CD14-positive monocyte (primary cell): Measurements from ENCODE around the gene ICAM2. TPM values are rescaled to one million over a fixed set of nuclear protein-coding genes. Genes with fewer than 3 reads are reported as not detected.
A peak's percentile ranks its signal among the peaks of the same experiment; 100 is the strongest.

Source experiments
- DNase-seq, 3 donors: peaks; one replicate each; pipeline ENCODE4 v3.0.0-alpha.2; 2011 to 2022
- H2AFZ ChIP-seq: 2 replicates; pipeline ENCODE4 v1.6.0; 2012; ENCODE audit warnings: mild to moderate bottlenecking, low read depth, low read length, inconsistent platforms; ENCODE audit not compliant: insufficient read depth, poor library complexity, severe bottlenecking
- H3K27ac ChIP-seq, 2 donors: 1 replicate in 1 of 2; 2 replicates in 1 of 2; pipeline ENCODE4 v1.5.1; 2012 to 2013; ENCODE audit warnings: low read length in 2 of 2, control low read depth in 1 of 2, inconsistent platforms in 1 of 2, low read depth in 1 of 2, mild to moderate bottlenecking in 1 of 2
- H3K27me3 ChIP-seq, 2 donors: one replicate each; pipeline versions ENCODE4 v1.6.0 to v1.6.1; 2011 to 2013; ENCODE audit warnings: low read length in 2 of 2; ENCODE audit not compliant: control insufficient read depth in 2 of 2, insufficient read depth in 2 of 2
- H3K36me3 ChIP-seq, 2 donors: replicated peaks in 1 of 2; 1 replicate in 1 of 2; 2 replicates in 1 of 2; pipeline versions ENCODE4 v1.5.1 to v1.6.1; 2012 to 2013; ENCODE audit warnings: low read length in 2 of 2, control low read depth in 1 of 2, inconsistent platforms in 1 of 2, mild to moderate bottlenecking in 1 of 2; ENCODE audit not compliant: insufficient read depth in 2 of 2, control insufficient read depth in 1 of 2
- H3K4me1 ChIP-seq, 2 donors: 1 replicate in 1 of 2; 2 replicates in 1 of 2; pipeline versions ENCODE4 v1.5.1 to v1.6.1; 2012 to 2013; ENCODE audit warnings: low read length in 2 of 2, control low read depth in 1 of 2, inconsistent platforms in 1 of 2, mild to moderate bottlenecking in 1 of 2, moderate library complexity in 1 of 2; ENCODE audit not compliant: insufficient read depth in 2 of 2, control insufficient read depth in 1 of 2
- H3K4me2 ChIP-seq: replicated peaks from 2 replicates; pipeline ENCODE3; 2012; ENCODE audit warnings: low read length, moderate library complexity, mild to moderate bottlenecking; ENCODE audit not compliant: poor library complexity, severe bottlenecking; ENCODE audit errors: extremely low read depth
- H3K4me3 ChIP-seq, 3 experiments: fragments of 200-600 bp in 1 of 3; sonication (generic) in 1 of 3; replicated peaks in 1 of 3; 1 replicate in 2 of 3; 2 replicates in 1 of 3; pipeline ENCODE4 v1.5.1; 2011 to 2013; ENCODE audit warnings: low read length in 3 of 3, mild to moderate bottlenecking in 3 of 3, control low read depth in 2 of 3, low read depth in 2 of 3, inconsistent platforms in 1 of 3, moderate library complexity in 1 of 3
- H3K79me2 ChIP-seq: 2 replicates; pipeline ENCODE4 v1.6.0; 2012; ENCODE audit warnings: mild to moderate bottlenecking, control low read depth, inconsistent platforms, low read length, moderate library complexity; ENCODE audit not compliant: insufficient read depth
- H3K9ac ChIP-seq: 2 replicates; pipeline ENCODE4 v1.6.0; 2017; ENCODE audit warnings: low read length, mild to moderate bottlenecking; ENCODE audit not compliant: insufficient read depth, poor library complexity, severe bottlenecking
- H3K9me3 ChIP-seq, 2 donors: replicated peaks in 1 of 2; 1 replicate in 1 of 2; 2 replicates in 1 of 2; pipeline versions ENCODE4 v1.5.1 to v1.6.1; 2012 to 2013; ENCODE audit warnings: low read length in 2 of 2, control low read depth in 1 of 2; ENCODE audit not compliant: control insufficient read depth in 1 of 2, insufficient read depth in 1 of 2
- H4K20me1 ChIP-seq: 2 replicates; pipeline ENCODE4 v1.6.0; 2012; ENCODE audit warnings: mild to moderate bottlenecking, low read length, control low read depth, moderate library complexity; ENCODE audit not compliant: insufficient read depth
- H3K27ac Mint-ChIP-seq, 7 donors: one replicate each; pipeline ENCODE4 v1.8.0; 2020; ENCODE audit warnings: mild to moderate bottlenecking in 7 of 7, mixed read lengths in 7 of 7, moderate library complexity in 6 of 7, inconsistent platforms in 2 of 7
- H3K27me3 Mint-ChIP-seq, 3 donors: one replicate each; pipeline ENCODE4 v1.8.0; 2021 to 2022; ENCODE audit warnings: low read depth in 3 of 3, mild to moderate bottlenecking in 3 of 3, mixed read lengths in 3 of 3, moderate library complexity in 3 of 3, inconsistent platforms in 1 of 3
- H3K36me3 Mint-ChIP-seq, 2 donors: one replicate each; pipeline ENCODE4 v1.8.0; 2020; ENCODE audit warnings: mixed read lengths in 2 of 2, inconsistent platforms in 1 of 2, mild to moderate bottlenecking in 1 of 2
- H3K4me1 Mint-ChIP-seq: one replicate; pipeline ENCODE4 v1.8.0; 2020; ENCODE audit warnings: mild to moderate bottlenecking, mixed read lengths
- H3K4me3 Mint-ChIP-seq, 2 donors: one replicate each; pipeline ENCODE4 v1.8.0; 2020; ENCODE audit warnings: mild to moderate bottlenecking in 2 of 2, mixed read lengths in 2 of 2, moderate library complexity in 1 of 2
- H3K9me3 Mint-ChIP-seq, 7 donors: one replicate each; pipeline ENCODE4 v1.8.0; 2020 to 2022; ENCODE audit warnings: mixed read lengths in 7 of 7, mild to moderate bottlenecking in 6 of 7, moderate library complexity in 6 of 7, inconsistent platforms in 2 of 7
- CTCF ChIP-seq: fragments of 200-600 bp; IDR thresholded peaks from one replicate; pipeline ENCODE4 v1.8.0; 2022; ENCODE audit warnings: antibody characterized with exemption, mild to moderate bottlenecking
- WGBS: methylation state at CpG from one replicate; pipeline ENCODE4 v1.1.5; 2013; ENCODE audit warnings: missing lambda C conversion rate; ENCODE audit not compliant: insufficient coverage; 5-methylcytosine and 5-hydroxymethylcytosine counted together
- intact Hi-C, 2 donors: fragments of 100-400 bp; cut with micrococcal nuclease; formaldehyde crosslinking; loops; one replicate each; pipeline versions ENCODE4 v1.15.0 to v1.15.1; 2023
- polyA plus RNA-seq, 3 donors: library from polyadenylated mRNA; depleted of rRNA in 1 of 3; unstranded in 2 of 3; stranded (reverse) in 1 of 3; fragments of 300-500 nt in 2 of 3; fragments of >200 nt in 1 of 3; fragmentation: Illumina TruSeq in 2 of 3; gene quantifications; 1 replicate in 2 of 3; 2 replicates in 1 of 3; pipeline ENCODE4 v1.2.3, GENCODE V29; 2012 to 2021

ICAM2 gene
- polyA plus RNA-seq, 3 donors: 111 to 186 (median 174) TPM

- H3K9me3 ChIP-seq: peaks cover 7 to 16% of the 10 kb centered on the region in 2 donors
- DNase-seq: no peak
- no peak for TF ChIP-seq CTCF
- no peak overlapping the region for H3K4me3 ChIP-seq
- H3K27me3 ChIP-seq: no peaks in the 10 kb centered on the region
- H3K36me3 Mint-ChIP-seq: peaks cover 79 to 85% of the 10 kb centered on the region in 2 donors
- H3K27ac Mint-ChIP-seq: peak overlapping the region in 2 of 7 donors; percentile 21 to 44
- no peaks in the 10 kb centered on the region for H4K20me1 ChIP-seq
- peaks cover 18 to 34% of the 10 kb centered on the region in 2 donors for H3K4me1 ChIP-seq
- no peak overlapping the region for H3K4me3 Mint-ChIP-seq
- H3K79me2 ChIP-seq: peaks cover 8% of the 10 kb centered on the region
- peaks cover 73 to 86% of the 10 kb centered on the region in 2 donors for H3K36me3 ChIP-seq
- peaks cover 38% of the 10 kb centered on the region for H3K4me1 Mint-ChIP-seq
- WGBS: no CpG with 5 or more reads among the region's 1 CpG
- H3K9ac ChIP-seq: no peak overlapping the region
- no peak overlapping the region for H3K4me2 ChIP-seq
- no peak overlapping the region for H2AFZ ChIP-seq
- H3K9me3 Mint-ChIP-seq: peaks cover 12 to 17% (median 15%) of the 10 kb centered on the region in 7 donors
- intact Hi-C loops: no loop called here
- H3K27me3 Mint-ChIP-seq: peaks cover 0 to 4% (median 0%) of the 10 kb centered on the region in 3 donors
- H3K27ac ChIP-seq: no peak overlapping the region
Measured at GRCh38 chr17:64069143-64069542, 48.7 kb upstream of the ICAM2 start.

- no peaks in the 10 kb centered on the region for H3K27me3 ChIP-seq
- peaks cover 73 to 87% of the 10 kb centered on the region in 2 donors for H3K36me3 ChIP-seq
- no peak overlapping the region for H3K4me3 ChIP-seq
- H3K79me2 ChIP-seq: peaks cover 4% of the 10 kb centered on the region
- no peaks in the 10 kb centered on the region for H4K20me1 ChIP-seq
- no peak overlapping the region for H2AFZ ChIP-seq
- H3K36me3 Mint-ChIP-seq: peaks cover 90 to 95% of the 10 kb centered on the region in 2 donors
- H3K4me2 ChIP-seq: no peak overlapping the region
- H3K27ac Mint-ChIP-seq: peak overlapping the region in 6 of 7 donors; percentile 24 to 84 (median 61)
- intact Hi-C loops: no loop called here
- no peak overlapping the region for H3K9ac ChIP-seq
- H3K27me3 Mint-ChIP-seq: peaks cover 0 to 4% (median 0%) of the 10 kb centered on the region in 3 donors
- TF ChIP-seq CTCF: no peak
- H3K27ac ChIP-seq: peak overlapping the region in 1 of 2 donors; percentile 59
- H3K4me3 Mint-ChIP-seq: no peak overlapping the region
- peaks cover 12 to 17% (median 15%) of the 10 kb centered on the region in 7 donors for H3K9me3 Mint-ChIP-seq
- WGBS: 100% methylated on average over 1 of the region's 3 CpGs
- H3K4me1 Mint-ChIP-seq: peaks cover 43% of the 10 kb centered on the region
- peaks cover 19 to 36% of the 10 kb centered on the region in 2 donors for H3K4me1 ChIP-seq
- peaks cover 7 to 16% of the 10 kb centered on the region in 2 donors for H3K9me3 ChIP-seq
- DNase-seq: peak in 1 of 3 donors; percentile 46
Measured at GRCh38 chr17:64067657-64068056, 47.2 kb upstream of the ICAM2 start.
